ENCODE results near the gene COX6A1.
A peak's percentile ranks its signal among the peaks of the same experiment; 100 is the strongest.
"Not testable (repeated sequence)": the region's sequence is repeated elsewhere in the genome, so short reads cannot be mapped to it uniquely, and the experiment has no call there.

Gene COX6A1

GRCh38 chr12:120483621-120484020, 45.7 kb downstream of the COX6A1 start:
- Histone ChIP-seq H2BK15ac (ENCODE audit: low read length) (no peak overlapping the region), H3K27me3 (ENCODE audit: control insufficient read depth in 3 of 3, insufficient read depth in 3 of 3, low read depth in 1 of 3, low read length in 3 of 3) (no peaks in the 10 kb centered on the region), H2AFZ (ENCODE audit: low read length) (no peak overlapping the region), H3K4me1 (ENCODE audit: control insufficient read depth in 2 of 2, insufficient read depth in 1 of 2, low read depth in 1 of 2, low read length in 2 of 2) (peaks cover 0 to 7% of the 10 kb centered on the region in 2 donors), H3K18ac (ENCODE audit: low read length) (no peak overlapping the region), H2BK5ac (ENCODE audit: low read length) (no peak overlapping the region), H2BK12ac (ENCODE audit: low read length) (no peak overlapping the region), H3K36me3 (replicated peaks in 1 of 2; ENCODE audit: control insufficient read depth in 2 of 2, insufficient read depth in 2 of 2, low read length in 2 of 2) (peaks cover 0 to 7% of the 10 kb centered on the region in 2 donors), H3K27ac (replicated peaks; ENCODE audit: low read length) (no peak overlapping the region), H4K91ac (ENCODE audit: low read depth, low read length, poor library complexity) (no peak overlapping the region), H3K4me2 (ENCODE audit: insufficient read depth, low read length, poor library complexity, severe bottlenecking) (no peak overlapping the region), H3K14ac (ENCODE audit: low read length) (no peak overlapping the region), H3K4me3 (ENCODE audit: low read length in 2 of 2) (no peak overlapping the region), H2AK5ac (ENCODE audit: low read depth, low read length) (no peak overlapping the region), H2BK120ac (ENCODE audit: low read depth, low read length) (no peak overlapping the region), H3K4ac (ENCODE audit: low read length) (no peak overlapping the region), H3K9ac (ENCODE audit: low read depth, low read length, poor library complexity) (no peak overlapping the region), H3K9me3 (replicated peaks in 1 of 2; ENCODE audit: control insufficient read depth in 2 of 2, insufficient read depth in 1 of 2, low read depth in 1 of 2, low read length in 2 of 2) (peaks cover 0 to 2% of the 10 kb centered on the region in 2 donors), H3K23ac (ENCODE audit: low read depth, low read length, poor library complexity) (no peak overlapping the region), H3K79me1 (ENCODE audit: low read depth, low read length) (no peaks in the 10 kb centered on the region), H4K8ac (ENCODE audit: low read depth, low read length) (no peak overlapping the region)
- WGBS, 2 donors (ENCODE audit: extremely low coverage in 2 of 2, insufficient read length in 2 of 2, insufficient replicate concordance in 1 of 2): no CpG with 5 or more reads among the region's 1 CpG
- no peak for DNase-seq (ENCODE audit: low spot score)

GRCh38 chr12:120485961-120486881, 48.3 kb downstream of the COX6A1 start:
- Histone ChIP-seq H3K27ac (replicated peaks; ENCODE audit: low read length) (no peak overlapping the region), H3K23ac (ENCODE audit: low read depth, low read length, poor library complexity) (no peak overlapping the region), H2BK15ac (ENCODE audit: low read length) (no peak overlapping the region), H3K79me1 (ENCODE audit: low read depth, low read length) (no peaks in the 10 kb centered on the region), H3K9ac (ENCODE audit: low read depth, low read length, poor library complexity) (no peak overlapping the region), H3K4me1 (ENCODE audit: control insufficient read depth in 2 of 2, insufficient read depth in 1 of 2, low read depth in 1 of 2, low read length in 2 of 2) (peaks cover 0 to 3% of the 10 kb centered on the region in 2 donors), H3K27me3 (ENCODE audit: control insufficient read depth in 3 of 3, insufficient read depth in 3 of 3, low read depth in 1 of 3, low read length in 3 of 3) (no peaks in the 10 kb centered on the region), H3K9me3 (replicated peaks in 1 of 2; ENCODE audit: control insufficient read depth in 2 of 2, insufficient read depth in 1 of 2, low read depth in 1 of 2, low read length in 2 of 2) (peaks cover 0 to 2% of the 10 kb centered on the region in 2 donors), H3K4me3 (ENCODE audit: low read length in 2 of 2) (no peak overlapping the region), H2AFZ (ENCODE audit: low read length) (no peak overlapping the region), H3K4ac (ENCODE audit: low read length) (no peak overlapping the region), H4K8ac (ENCODE audit: low read depth, low read length) (no peak overlapping the region), H3K36me3 (replicated peaks in 1 of 2; ENCODE audit: control insufficient read depth in 2 of 2, insufficient read depth in 2 of 2, low read length in 2 of 2) (peaks cover 0 to 20% of the 10 kb centered on the region in 2 donors), H2BK120ac (ENCODE audit: low read depth, low read length) (no peak overlapping the region), H2BK12ac (ENCODE audit: low read length) (no peak overlapping the region), H2BK5ac (ENCODE audit: low read length) (no peak overlapping the region), H2AK5ac (ENCODE audit: low read depth, low read length) (no peak overlapping the region), H3K18ac (ENCODE audit: low read length) (no peak overlapping the region), H3K4me2 (ENCODE audit: insufficient read depth, low read length, poor library complexity, severe bottlenecking) (no peak overlapping the region), H3K14ac (ENCODE audit: low read length) (no peak overlapping the region), H4K91ac (ENCODE audit: low read depth, low read length, poor library complexity) (no peak overlapping the region)
- no peak for DNase-seq (ENCODE audit: low spot score)
- WGBS, 2 donors (ENCODE audit: extremely low coverage in 2 of 2, insufficient read length in 2 of 2, insufficient replicate concordance in 1 of 2): no CpG with 5 or more reads among the region's 7 CpGs

GRCh38 chr12:120487552-120487951, 49.6 kb downstream of the COX6A1 start:
- H3K23ac ChIP-seq (ENCODE audit: low read depth, low read length, poor library complexity); H4K8ac ChIP-seq (ENCODE audit: low read depth, low read length); H3K9ac ChIP-seq (ENCODE audit: low read depth, low read length, poor library complexity); H3K4me3 ChIP-seq (ENCODE audit: low read length in 2 of 2); H3K18ac ChIP-seq (ENCODE audit: low read length); H3K79me1 ChIP-seq (ENCODE audit: low read depth, low read length); H2AK5ac ChIP-seq (ENCODE audit: low read depth, low read length); H3K4ac ChIP-seq (ENCODE audit: low read length); H2BK15ac ChIP-seq (ENCODE audit: low read length); H3K27me3 ChIP-seq (ENCODE audit: control insufficient read depth in 3 of 3, insufficient read depth in 3 of 3, low read depth in 1 of 3, low read length in 3 of 3); H2BK120ac ChIP-seq (ENCODE audit: low read depth, low read length); H3K9me3 ChIP-seq (replicated peaks in 1 of 2; ENCODE audit: control insufficient read depth in 2 of 2, insufficient read depth in 1 of 2, low read depth in 1 of 2, low read length in 2 of 2); H3K14ac ChIP-seq (ENCODE audit: low read length); H2AFZ ChIP-seq (ENCODE audit: low read length); H2BK12ac ChIP-seq (ENCODE audit: low read length); DNase-seq (ENCODE audit: low spot score); H3K4me1 ChIP-seq (ENCODE audit: control insufficient read depth in 2 of 2, insufficient read depth in 1 of 2, low read depth in 1 of 2, low read length in 2 of 2); H3K27ac ChIP-seq (replicated peaks; ENCODE audit: low read length); H4K91ac ChIP-seq (ENCODE audit: low read depth, low read length, poor library complexity); H2BK5ac ChIP-seq (ENCODE audit: low read length); H3K4me2 ChIP-seq (ENCODE audit: insufficient read depth, low read length, poor library complexity, severe bottlenecking): not testable (repeated sequence)
- no CpG with 5 or more reads among the region's 7 CpGs for WGBS, 2 donors (ENCODE audit: extremely low coverage in 2 of 2, insufficient read length in 2 of 2, insufficient replicate concordance in 1 of 2)
- peaks cover 0 to 25% of the 10 kb centered on the region in 2 donors for H3K36me3 ChIP-seq (replicated peaks in 1 of 2; ENCODE audit: control insufficient read depth in 2 of 2, insufficient read depth in 2 of 2, low read length in 2 of 2)

GRCh38 chr12:120488057-120488640, 50.2 kb downstream of the COX6A1 start:
- H3K18ac ChIP-seq (ENCODE audit: low read length): no peak overlapping the region
- H3K4me1 ChIP-seq (ENCODE audit: control insufficient read depth in 2 of 2, insufficient read depth in 1 of 2, low read depth in 1 of 2, low read length in 2 of 2): peaks cover 0 to 3% of the 10 kb centered on the region in 2 donors
- no peak overlapping the region for H3K4ac ChIP-seq (ENCODE audit: low read length)
- peak overlapping the region; percentile 23 for H4K8ac ChIP-seq (ENCODE audit: low read depth, low read length)
- H3K27me3 ChIP-seq (ENCODE audit: control insufficient read depth in 3 of 3, insufficient read depth in 3 of 3, low read depth in 1 of 3, low read length in 3 of 3): no peaks in the 10 kb centered on the region
- no peak overlapping the region for H2AFZ ChIP-seq (ENCODE audit: low read length)
- WGBS, 2 donors (ENCODE audit: extremely low coverage in 2 of 2, insufficient read length in 2 of 2, insufficient replicate concordance in 1 of 2): no CpG with 5 or more reads among the region's 5 CpGs
- no peak overlapping the region for H3K4me3 ChIP-seq (ENCODE audit: low read length in 2 of 2)
- no peak overlapping the region for H4K91ac ChIP-seq (ENCODE audit: low read depth, low read length, poor library complexity)
- no peak overlapping the region for H3K9ac ChIP-seq (ENCODE audit: low read depth, low read length, poor library complexity)
- H2BK5ac ChIP-seq (ENCODE audit: low read length): no peak overlapping the region
- H3K9me3 ChIP-seq (replicated peaks in 1 of 2; ENCODE audit: control insufficient read depth in 2 of 2, insufficient read depth in 1 of 2, low read depth in 1 of 2, low read length in 2 of 2): peaks cover 0 to 2% of the 10 kb centered on the region in 2 donors
- no peak overlapping the region for H3K4me2 ChIP-seq (ENCODE audit: insufficient read depth, low read length, poor library complexity, severe bottlenecking)
- H3K27ac ChIP-seq (replicated peaks; ENCODE audit: low read length): no peak overlapping the region
- no peak overlapping the region for H2AK5ac ChIP-seq (ENCODE audit: low read depth, low read length)
- H2BK12ac ChIP-seq (ENCODE audit: low read length): no peak overlapping the region
- H3K14ac ChIP-seq (ENCODE audit: low read length): no peak overlapping the region
- H3K36me3 ChIP-seq (replicated peaks in 1 of 2; ENCODE audit: control insufficient read depth in 2 of 2, insufficient read depth in 2 of 2, low read length in 2 of 2): peaks cover 0 to 25% of the 10 kb centered on the region in 2 donors
- DNase-seq (ENCODE audit: low spot score): no peak
- H2BK120ac ChIP-seq (ENCODE audit: low read depth, low read length): no peak overlapping the region
- no peaks in the 10 kb centered on the region for H3K79me1 ChIP-seq (ENCODE audit: low read depth, low read length)
- H3K23ac ChIP-seq (ENCODE audit: low read depth, low read length, poor library complexity): no peak overlapping the region
- H2BK15ac ChIP-seq (ENCODE audit: low read length): no peak overlapping the region

Measured in neuronal stem cell (in vitro differentiated cells).